GM12892 (cell line): ENCODE data around the gene VAV1.

Experiments
- DNase-seq: peaks from one replicate; pipeline ENCODE4 v3.0.0; 2011; ENCODE audit not compliant: insufficient read length
- FAIRE-seq: peaks from 2 replicates; lab custom pipeline; 2011; peaks lifted over from hg19 to GRCh38; lab: Jason Lieb, UNC
- POLR2A ChIP-seq: IDR thresholded peaks from 2 replicates; pipeline ENCODE4 v1.6.1; 2011; ENCODE audit warnings: low read depth, low read length, control low read depth
- POLR2AphosphoS5 ChIP-seq: IDR thresholded peaks from 2 replicates; pipeline ENCODE4 v1.6.1; 2011; ENCODE audit warnings: low read depth, low read length, control low read depth
- TAF1 ChIP-seq: IDR thresholded peaks from 2 replicates; pipeline ENCODE4 v1.6.1; 2011; ENCODE audit warnings: low read depth, mild to moderate bottlenecking, control low read depth, low read length, borderline replicate concordance

The VAV1 gene

GRCh38 chr19:6906559-6907060, 134.1 kb downstream of the VAV1 start:
- TF ChIP-seq TAF1 (no peak), POLR2AphosphoS5 (no peak), POLR2A (no peak)
- FAIRE-seq (no peak), DNase-seq (no peak)
